Activated T-helper 2 cell treated with anti-CD3 and anti-CD28 coated beads, Interferon-gamma antibody, Interleukin-2, Interleukin-4, amounts not matched to agents 10 μg/mL and 5 μg/mL and 100 μg/mL, durations not matched to agents 14 hours and 24 hours and 36 hours (primary cell): Measurements from ENCODE around the gene UBXN4. TPM values are rescaled to one million over a fixed set of nuclear protein-coding genes. Genes with fewer than 3 reads are reported as not detected.
A peak's percentile ranks its signal among the peaks of the same experiment; 100 is the strongest.
"Not testable (repeated sequence)": the region's sequence is repeated elsewhere in the genome, so short reads cannot be mapped to it uniquely, and the experiment has no call there.

ENCODE experiments used
- DNase-seq: peaks from one replicate; pipeline ENCODE4 v3.0.0; 2021; ENCODE audit warnings: low spot score
- H3K27ac Mint-ChIP-seq: one replicate; pipeline ENCODE4 v1.8.0; 2021; ENCODE audit warnings: mixed read lengths
- H3K27me3 Mint-ChIP-seq: one replicate; pipeline ENCODE4 v1.8.0; 2021; ENCODE audit warnings: low read depth, mixed read lengths
- H3K36me3 Mint-ChIP-seq: one replicate; pipeline ENCODE4 v1.8.0; 2021; ENCODE audit warnings: low read depth, mixed read lengths
- H3K4me1 Mint-ChIP-seq: one replicate; pipeline ENCODE4 v1.8.0; 2021; ENCODE audit warnings: low read depth, mixed read lengths
- H3K4me3 Mint-ChIP-seq: one replicate; pipeline ENCODE4 v1.8.0; 2021; ENCODE audit warnings: low read depth, mild to moderate bottlenecking, moderate library complexity, mixed read lengths
- H3K9me3 Mint-ChIP-seq: one replicate; pipeline ENCODE4 v1.8.0; 2021; ENCODE audit warnings: mixed read lengths
- intact Hi-C: fragments of 100-400 bp; cut with micrococcal nuclease; formaldehyde crosslinking; loops from one replicate; pipeline ENCODE4 v1.15.1; 2023
- total RNA-seq: library from RNA; stranded (reverse); gene quantifications from 2 replicates; pipeline ENCODE4 v1.2.3, GENCODE V29; 2022

UBXN4 gene, protein sequence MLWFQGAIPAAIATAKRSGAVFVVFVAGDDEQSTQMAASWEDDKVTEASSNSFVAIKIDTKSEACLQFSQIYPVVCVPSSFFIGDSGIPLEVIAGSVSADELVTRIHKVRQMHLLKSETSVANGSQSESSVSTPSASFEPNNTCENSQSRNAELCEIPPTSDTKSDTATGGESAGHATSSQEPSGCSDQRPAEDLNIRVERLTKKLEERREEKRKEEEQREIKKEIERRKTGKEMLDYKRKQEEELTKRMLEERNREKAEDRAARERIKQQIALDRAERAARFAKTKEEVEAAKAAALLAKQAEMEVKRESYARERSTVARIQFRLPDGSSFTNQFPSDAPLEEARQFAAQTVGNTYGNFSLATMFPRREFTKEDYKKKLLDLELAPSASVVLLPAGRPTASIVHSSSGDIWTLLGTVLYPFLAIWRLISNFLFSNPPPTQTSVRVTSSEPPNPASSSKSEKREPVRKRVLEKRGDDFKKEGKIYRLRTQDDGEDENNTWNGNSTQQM
- total RNA-seq, result 118 and 138 TPM in 2 replicates

- H3K4me1 Mint-ChIP-seq, result peaks cover 34% of the 10 kb centered on the region
- DNase-seq, result peak; percentile 90
- intact Hi-C loops, result loop anchor here (1.0 to 5.0 kb wide), 9 partner anchors 56 to 1624 kb away; partner anchors contain the start of genes CCNT2, CXCR4, MCM6 and RAB3GAP1
- H3K27me3 Mint-ChIP-seq, result no peaks in the 10 kb centered on the region
- H3K27ac Mint-ChIP-seq, result peak within 1 kb of the TSS; percentile 100
- peak within 1 kb of the TSS; percentile 98 for H3K4me3 Mint-ChIP-seq
- peaks cover 4% of the 10 kb centered on the region for H3K9me3 Mint-ChIP-seq
- H3K36me3 Mint-ChIP-seq, result peaks cover 34% of the 10 kb centered on the region
Observed at GRCh38 chr2:135741395-135742324, at the start of gene UBXN4. UBXN4 (plus strand) TSS chr2:135741855; CDS start chr2:135741930, 75 bp downstream.

DNA sequence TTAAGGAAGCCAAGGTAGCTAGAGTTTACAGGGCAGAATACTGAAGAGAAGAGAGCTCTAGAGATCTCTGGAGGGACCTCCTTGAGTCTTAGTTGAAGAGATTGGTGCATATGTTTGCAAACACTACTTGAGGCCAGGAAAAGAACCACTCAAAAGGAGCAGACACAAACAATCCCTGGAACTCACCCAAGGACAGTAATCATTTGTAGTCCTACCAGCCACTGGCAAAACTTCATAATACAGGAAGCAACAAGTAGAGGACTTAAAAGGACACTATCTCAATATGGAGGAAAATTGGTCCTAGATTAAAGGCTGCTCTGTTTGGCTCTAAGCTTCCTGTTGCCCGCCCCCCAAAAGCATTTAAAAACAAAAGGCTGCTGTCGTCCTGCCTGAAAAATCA, 46.9 kb upstream of the UBXN4 start:
- peaks cover 9% of the 10 kb centered on the region for H3K4me1 Mint-ChIP-seq
- no peak overlapping the region for H3K27ac Mint-ChIP-seq
- intact Hi-C loops, result no loop called here
- H3K36me3 Mint-ChIP-seq, result peaks cover 25% of the 10 kb centered on the region
- H3K27me3 Mint-ChIP-seq, result no peaks in the 10 kb centered on the region
- no peaks in the 10 kb centered on the region for H3K9me3 Mint-ChIP-seq
- no peak overlapping the region for H3K4me3 Mint-ChIP-seq
- DNase-seq, result no peak

DNA sequence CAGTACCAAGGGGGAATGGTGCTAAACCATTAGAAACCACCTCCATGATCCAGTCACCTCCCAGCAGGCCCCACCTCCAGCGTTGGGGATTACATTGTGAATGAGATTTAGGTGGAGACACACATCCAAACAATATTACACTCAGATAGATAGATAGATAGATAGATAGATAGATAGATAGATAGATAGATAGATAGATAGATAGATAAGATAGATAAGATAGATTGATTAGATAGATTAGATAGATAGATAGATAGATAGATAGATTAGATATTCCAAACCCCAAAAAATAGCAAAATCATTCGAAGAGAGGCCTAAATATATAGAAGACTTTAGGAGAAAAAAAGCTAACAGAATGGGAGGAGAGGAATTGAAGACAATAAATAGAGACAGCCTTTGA, 42.8 kb upstream of the UBXN4 start:
- Mint-ChIP-seq H3K36me3 (peaks cover 20% of the 10 kb centered on the region), H3K27me3 (no peaks in the 10 kb centered on the region), H3K4me1 (peaks cover 2% of the 10 kb centered on the region), H3K4me3 (no peak overlapping the region), H3K9me3 (no peaks in the 10 kb centered on the region), H3K27ac (no peak overlapping the region)
- DNase-seq, result no peak
- intact Hi-C loops, result no loop called here

DNA sequence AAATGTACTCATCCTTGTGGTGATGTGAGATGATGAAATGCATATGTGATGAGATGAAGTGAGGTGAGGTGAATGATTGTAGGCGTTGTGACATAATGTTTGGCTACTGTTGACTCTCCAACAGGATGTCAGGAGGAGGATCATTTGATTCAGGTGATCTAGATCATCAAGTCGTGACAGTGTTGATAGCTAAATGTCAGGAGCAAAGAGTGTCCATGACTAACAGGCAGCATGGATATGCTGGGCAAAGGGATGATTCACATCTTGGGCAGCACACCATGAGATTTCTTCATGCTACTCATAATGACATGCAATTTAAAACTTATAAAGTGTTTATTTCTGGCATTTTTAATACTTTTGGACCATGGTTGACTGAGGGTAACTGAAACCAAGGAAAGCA, 40.2 kb upstream of the UBXN4 start:
- H3K9me3 Mint-ChIP-seq, result no peaks in the 10 kb centered on the region
- no peak overlapping the region for H3K27ac Mint-ChIP-seq
- H3K27me3 Mint-ChIP-seq, result no peaks in the 10 kb centered on the region
- no peaks in the 10 kb centered on the region for H3K36me3 Mint-ChIP-seq
- H3K4me3 Mint-ChIP-seq, result no peak overlapping the region
- no peak for DNase-seq
- peaks cover 2% of the 10 kb centered on the region for H3K4me1 Mint-ChIP-seq
- intact Hi-C loops, result no loop called here

- no peaks in the 10 kb centered on the region for H3K27me3 Mint-ChIP-seq
- intact Hi-C loops, result no loop called here
- H3K9me3 Mint-ChIP-seq, result no peaks in the 10 kb centered on the region
- no peak for DNase-seq
- H3K27ac Mint-ChIP-seq, result no peak overlapping the region
- peaks cover 2% of the 10 kb centered on the region for H3K4me1 Mint-ChIP-seq
- no peak overlapping the region for H3K4me3 Mint-ChIP-seq
- no peaks in the 10 kb centered on the region for H3K36me3 Mint-ChIP-seq
Observed at GRCh38 chr2:135703300-135703699, 38.4 kb upstream of the UBXN4 start.

GRCh38 chr2:135704075-135704474, 37.6 kb upstream of the UBXN4 start:
- H3K4me1 Mint-ChIP-seq, DNase-seq, intact Hi-C loops, H3K4me3 Mint-ChIP-seq, H3K9me3 Mint-ChIP-seq, H3K27ac Mint-ChIP-seq, H3K36me3 Mint-ChIP-seq, H3K27me3 Mint-ChIP-seq: not testable (repeated sequence)

DNA sequence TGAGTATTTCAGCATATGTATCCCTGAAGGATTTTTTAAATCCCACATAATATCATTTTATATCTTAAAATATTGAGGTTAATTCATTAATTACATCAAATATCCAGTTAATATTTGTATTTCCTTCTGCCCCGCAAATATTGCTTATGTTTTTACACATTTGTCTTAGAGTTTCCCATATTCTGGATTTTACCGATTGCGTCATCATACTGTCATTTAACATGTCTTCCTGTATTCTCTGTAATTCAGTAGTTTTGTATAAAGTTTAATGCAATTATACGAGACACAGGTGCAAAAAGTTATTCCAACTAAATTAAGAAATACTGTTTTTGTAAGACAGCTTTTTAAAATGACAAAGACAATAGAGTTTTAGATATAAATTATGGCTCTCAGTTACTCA, 33.5 kb upstream of the UBXN4 start:
- DNase-seq, result no peak
- Mint-ChIP-seq H3K27me3 (no peaks in the 10 kb centered on the region), H3K9me3 (no peaks in the 10 kb centered on the region), H3K36me3 (peaks cover 11% of the 10 kb centered on the region), H3K4me1 (peaks cover 3% of the 10 kb centered on the region), H3K4me3 (no peak overlapping the region), H3K27ac (no peak overlapping the region)
- intact Hi-C loops, result no loop called here

DNA sequence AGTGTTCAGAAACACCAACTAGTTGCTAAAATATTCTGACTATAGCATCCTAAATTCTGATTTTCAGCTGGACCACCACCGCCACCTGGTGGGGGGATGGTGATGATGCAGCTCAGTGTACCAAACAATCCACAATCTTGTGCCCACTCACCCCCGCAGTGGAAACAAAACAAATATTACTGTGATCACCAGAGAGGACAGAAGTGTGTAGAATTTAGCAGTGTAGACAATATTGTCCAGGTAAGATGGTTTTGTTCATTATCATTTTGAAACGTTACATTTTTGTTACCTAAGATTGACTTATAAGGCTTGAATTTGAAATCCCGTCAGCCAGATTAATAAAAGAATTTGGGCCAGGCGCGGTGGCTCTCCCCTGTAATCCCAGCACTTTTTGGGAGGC, 31.7 kb upstream of the UBXN4 start:
- Mint-ChIP-seq H3K27me3 (no peaks in the 10 kb centered on the region), H3K27ac (no peak overlapping the region), H3K4me1 (peaks cover 3% of the 10 kb centered on the region), H3K9me3 (no peaks in the 10 kb centered on the region), H3K36me3 (peaks cover 11% of the 10 kb centered on the region), H3K4me3 (no peak overlapping the region)
- peak; percentile 46 for DNase-seq
- intact Hi-C loops, result loop anchor here (1.0 to 10.0 kb wide), 3 partner anchors 175 to 706 kb away; partner anchors contain the start of genes R3HDM1 and ZRANB3

DNA sequence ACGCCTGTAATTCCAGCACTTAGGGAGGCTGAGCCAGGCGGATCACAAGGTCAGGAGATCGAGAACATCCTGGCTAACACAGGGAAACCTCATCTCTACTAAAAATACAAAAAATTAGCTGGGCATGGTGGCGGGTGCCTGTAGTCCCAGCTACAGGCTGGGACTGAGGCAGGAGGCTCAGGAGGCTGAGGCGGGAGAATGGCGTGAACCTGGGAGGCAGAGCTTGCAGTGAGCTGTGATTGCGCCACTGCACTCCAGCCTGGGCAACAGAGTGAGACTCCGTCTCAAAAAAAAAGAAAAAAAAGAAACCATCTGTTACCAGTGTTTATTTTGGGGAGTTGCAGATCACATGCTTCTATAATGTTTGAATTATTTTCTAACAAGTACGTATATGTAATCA, 26.6 kb upstream of the UBXN4 start:
- H3K4me3 Mint-ChIP-seq, H3K4me1 Mint-ChIP-seq, H3K27me3 Mint-ChIP-seq, H3K9me3 Mint-ChIP-seq, DNase-seq, H3K27ac Mint-ChIP-seq: not testable (repeated sequence)
- intact Hi-C loops, result loop anchor here (10.0 kb wide), 1 partner anchor 180 kb away; the partner anchor contains the start of genes R3HDM1 and ZRANB3
- peaks cover 16% of the 10 kb centered on the region for H3K36me3 Mint-ChIP-seq

GRCh38 chr2:135728064-135728743, 13.5 kb upstream of the UBXN4 start:
- H3K27ac Mint-ChIP-seq, result no peak overlapping the region
- intact Hi-C loops, result no loop called here
- H3K36me3 Mint-ChIP-seq, result peaks cover 20% of the 10 kb centered on the region
- DNase-seq, result no peak
- H3K4me3 Mint-ChIP-seq, result no peak overlapping the region
- peaks cover 2% of the 10 kb centered on the region for H3K4me1 Mint-ChIP-seq
- H3K27me3 Mint-ChIP-seq, result no peaks in the 10 kb centered on the region
- H3K9me3 Mint-ChIP-seq, result no peaks in the 10 kb centered on the region

DNA sequence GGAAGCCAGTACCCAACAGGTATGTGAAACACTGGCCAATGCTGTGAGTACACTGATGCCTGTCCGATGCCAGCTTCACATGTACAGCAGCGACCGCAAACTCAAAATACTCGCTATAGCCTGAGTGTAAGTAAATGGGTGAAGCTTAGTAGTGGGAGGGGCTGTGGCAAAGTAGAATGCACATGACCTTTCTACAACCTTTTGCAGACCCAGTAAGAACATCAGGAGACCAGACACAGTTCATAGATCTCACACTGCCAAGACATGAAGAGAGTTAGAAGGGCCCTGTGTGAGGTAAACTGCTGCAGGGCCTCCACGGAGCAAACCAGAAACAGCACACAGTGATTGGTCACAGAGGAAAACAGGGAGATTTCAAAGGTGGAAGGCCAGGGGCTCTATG, 9.1 kb upstream of the UBXN4 start:
- H3K4me3 Mint-ChIP-seq, result no peak overlapping the region
- no peaks in the 10 kb centered on the region for H3K36me3 Mint-ChIP-seq
- no peaks in the 10 kb centered on the region for H3K27me3 Mint-ChIP-seq
- peaks cover 4% of the 10 kb centered on the region for H3K4me1 Mint-ChIP-seq
- H3K9me3 Mint-ChIP-seq, result no peaks in the 10 kb centered on the region
- no peak overlapping the region for H3K27ac Mint-ChIP-seq
- intact Hi-C loops, result no loop called here
- no peak for DNase-seq

GRCh38 chr2:135733045-135733444, 8.6 kb upstream of the UBXN4 start:
- intact Hi-C loops, result no loop called here
- H3K27me3 Mint-ChIP-seq, result no peaks in the 10 kb centered on the region
- no peak for DNase-seq
- H3K4me3 Mint-ChIP-seq, result no peak overlapping the region
- peaks cover 4% of the 10 kb centered on the region for H3K4me1 Mint-ChIP-seq
- H3K27ac Mint-ChIP-seq, result no peak overlapping the region
- no peaks in the 10 kb centered on the region for H3K36me3 Mint-ChIP-seq
- no peaks in the 10 kb centered on the region for H3K9me3 Mint-ChIP-seq
